ENCODE measurements around the gene HSP90AB1.

- TF ChIP-seq MAX (IDR thresholded peaks at IDR 0.05; ENCODE audit: low read depth) (no peak), CTCF (IDR thresholded peaks at IDR 0.05) (no peak), RAD21 (IDR thresholded peaks at IDR 0.05; ENCODE audit: low read length) (no peak), REST (IDR thresholded peaks at IDR 0.05; ENCODE audit: low read depth, low read length) (no peak), EZH2phosphoT487 (IDR thresholded peaks at IDR 0.05; ENCODE audit: borderline replicate concordance, low read depth) (peak; percentile 56; the same call in 1 of the 2 replicates), FOXJ3 (CRISPR knock-in tag; IDR thresholded peaks at IDR 0.05) (no peak)
Observed at GRCh38 chr6:44269921-44270525, 23.1 kb downstream of the HSP90AB1 start, which contains the start of gene TMEM151B.

Measured in SK-N-SH (cell line).